K562 (cell line): ENCODE results near the gene CSNK1A1L. TPM values are rescaled to one million over a fixed set of nuclear protein-coding genes. Genes with fewer than 3 reads are reported as not detected.

Source experiments
- EGR1 ChIP-seq: fragments of 450-650 bp; conservative IDR thresholded peaks from 2 replicates; pipeline ENCODE4 v1.6.1; 2017; ENCODE audit warnings: mild to moderate bottlenecking
- GABPA ChIP-seq: fragments of 200-800 bp; sonication (Bioruptor generic); conservative IDR thresholded peaks from 2 replicates; pipeline ENCODE4 v1.6.1; 2016; ENCODE audit warnings: low read depth, missing genetic modification characterization, missing compliant biosample characterization
- NCOA2 ChIP-seq, 2 experiments: fragments of 450-650 bp; IDR thresholded peaks; 2 replicates each; pipeline ENCODE4 v1.6.1; 2018; ENCODE audit warnings: mild to moderate bottlenecking in 2 of 2, moderate library complexity in 1 of 2; ENCODE audit not compliant: partially characterized antibody in 2 of 2
- RBFOX2 ChIP-seq: fragments of 200-400 bp; formaldehyde crosslinking; IDR thresholded peaks from 2 replicates; pipeline ENCODE4 v1.6.1; 2017; ENCODE audit warnings: low read depth, mild to moderate bottlenecking, low read length, moderate library complexity
- RFX1 ChIP-seq: fragments of 450-650 bp; IDR thresholded peaks from 2 replicates; pipeline ENCODE4 v1.6.1; 2016; ENCODE audit warnings: mild to moderate bottlenecking, moderate library complexity
- TFAP4 ChIP-seq: sonication (generic); formaldehyde crosslinking; IDR thresholded peaks from 2 replicates; pipeline ENCODE4 v1.8.0; 2022; ENCODE audit warnings: missing genetic modification reagents, mild to moderate bottlenecking, moderate library complexity, borderline replicate concordance
- TRIM28 ChIP-seq: fragments of 450-650 bp; IDR thresholded peaks from 2 replicates; pipeline ENCODE4 v1.6.1; 2017
- ZKSCAN1 ChIP-seq: fragments of 150-350 bp; IDR thresholded peaks from 2 replicates; pipeline ENCODE4 v1.6.1; 2016; ENCODE audit warnings: low read depth, low read length
- polyA plus RNA-seq, 8 experiments: library from polyadenylated mRNA; depleted of rRNA in 4 of 8; stranded (reverse) in 5 of 8; unstranded in 3 of 8; fragments of >200 nt; fragmentation: Nextera tagmentation in 2 of 8; fragmentation: Illumina TruSeq in 1 of 8; extraction: Ambion mirVana in 2 of 8; extraction: Trizol in 1 of 8; gene quantifications; 2 replicates each; pipeline versions ENCODE4 v1.2.1 to v1.2.3, GENCODE V29; 2011 to 2014; ENCODE audit warnings: inconsistent platforms in 1 of 8, missing spikeins in 1 of 8
- total RNA-seq, 7 experiments: library from RNA; depleted of rRNA in 6 of 7; stranded (reverse); fragments of >200 nt in 6 of 7; fragmentation: Illumina TruSeq in 2 of 7; extraction: Trizol in 2 of 7; gene quantifications; 2 replicates each; pipeline versions ENCODE4 v1.2.1 to v1.2.3, GENCODE V29; 2011 to 2021; ENCODE audit warnings: low replicate concordance in 1 of 7
- TF ChIP-seq, protein P1 (sequence below): fragments of 450-650 bp; IDR thresholded peaks from 2 replicates; pipeline ENCODE4 v1.6.1; 2016; ENCODE audit warnings: borderline replicate concordance
- TF ChIP-seq, protein P2 (sequence below): sonication (generic); formaldehyde crosslinking; IDR thresholded peaks from 2 replicates; pipeline ENCODE4 v1.8.0; 2022; ENCODE audit warnings: mild to moderate bottlenecking, missing genetic modification reagents
- TF ChIP-seq, protein P3 (sequence below), 3 experiments: fragments of 200-800 bp in 1 of 3; fragments of 250-450 bp in 1 of 3; fragments of 450-650 bp in 1 of 3; sonication (Bioruptor Pico) in 1 of 3; sonication (Bioruptor generic) in 1 of 3; formaldehyde crosslinking in 1 of 3; IDR thresholded peaks; 2 replicates each; pipeline versions ENCODE4 v1.6.1 to v1.8.0; 2016 to 2022; ENCODE audit warnings: mild to moderate bottlenecking in 2 of 3, missing genetic modification characterization in 2 of 3, missing compliant biosample characterization in 1 of 3, moderate library complexity in 1 of 3
- TF ChIP-seq, protein P4 (sequence below): fragments of 250-450 bp; sonication (Bioruptor Pico); IDR thresholded peaks from 2 replicates; pipeline ENCODE4 v1.5.0; 2021
- TF ChIP-seq, protein P5 (sequence below): fragments of 250-450 bp; sonication (Bioruptor Pico); IDR thresholded peaks from 2 replicates; pipeline ENCODE4 v1.5.0; 2020; ENCODE audit warnings: mild to moderate bottlenecking

The CSNK1A1L gene
- total and polyA plus RNA-seq, 9 of the 15 experiments (the other 6 are each of a cell fraction or from before 2014, with no cell fraction given): not detected

DNA sequence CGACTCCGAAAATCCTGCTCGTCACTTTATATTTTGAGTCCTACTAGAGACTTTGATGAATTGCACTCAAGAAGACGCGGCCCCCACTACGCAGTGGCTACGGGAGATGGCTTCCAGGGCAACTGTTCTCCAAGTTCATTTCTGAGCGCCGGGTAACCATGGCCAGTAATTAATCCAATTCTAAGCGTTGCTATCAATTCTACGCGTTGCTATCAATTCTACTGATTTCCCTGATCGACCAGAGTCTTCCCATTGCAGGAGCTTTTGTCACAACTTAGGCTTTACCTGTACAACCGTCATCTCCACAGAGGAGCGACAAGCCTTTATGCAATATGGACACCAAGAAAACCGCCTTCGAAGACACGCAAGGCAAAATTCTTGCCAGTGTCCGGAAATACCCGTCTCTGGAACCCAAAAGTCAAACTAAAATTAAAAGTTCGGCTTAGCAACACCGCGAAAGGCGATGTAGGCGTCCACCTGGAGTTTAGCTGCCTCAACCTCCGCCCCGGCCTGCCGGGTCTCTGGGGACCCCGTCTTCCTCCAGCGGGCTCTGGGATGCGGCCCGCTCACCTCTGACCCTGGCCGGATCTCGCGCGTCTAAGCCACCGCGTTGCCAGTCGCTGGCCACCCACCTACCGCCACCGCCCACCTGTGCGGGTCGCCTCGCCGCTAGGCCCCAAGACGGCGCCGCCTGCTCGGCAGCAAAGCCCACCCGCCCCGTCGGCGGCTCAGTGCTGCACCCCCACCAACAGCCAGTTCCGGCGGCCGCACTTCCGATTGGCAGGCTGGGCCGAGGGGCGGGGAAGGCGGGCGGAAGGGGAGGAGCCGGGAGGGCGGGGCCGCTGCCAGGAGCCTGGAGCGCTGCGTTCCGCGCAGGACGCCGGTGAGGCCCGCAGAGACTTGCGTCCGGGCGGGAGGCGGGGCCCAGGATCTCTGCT, 46.3 kb downstream of the CSNK1A1L start, which contains the start of gene SUPT20H (continued):
- peak; percentile 63 for TF ChIP-seq EGR1
- peak; percentile 26; the same call in 1 of the 2 replicates for TF ChIP-seq RFX1
- TF ChIP-seq, protein P1, sequence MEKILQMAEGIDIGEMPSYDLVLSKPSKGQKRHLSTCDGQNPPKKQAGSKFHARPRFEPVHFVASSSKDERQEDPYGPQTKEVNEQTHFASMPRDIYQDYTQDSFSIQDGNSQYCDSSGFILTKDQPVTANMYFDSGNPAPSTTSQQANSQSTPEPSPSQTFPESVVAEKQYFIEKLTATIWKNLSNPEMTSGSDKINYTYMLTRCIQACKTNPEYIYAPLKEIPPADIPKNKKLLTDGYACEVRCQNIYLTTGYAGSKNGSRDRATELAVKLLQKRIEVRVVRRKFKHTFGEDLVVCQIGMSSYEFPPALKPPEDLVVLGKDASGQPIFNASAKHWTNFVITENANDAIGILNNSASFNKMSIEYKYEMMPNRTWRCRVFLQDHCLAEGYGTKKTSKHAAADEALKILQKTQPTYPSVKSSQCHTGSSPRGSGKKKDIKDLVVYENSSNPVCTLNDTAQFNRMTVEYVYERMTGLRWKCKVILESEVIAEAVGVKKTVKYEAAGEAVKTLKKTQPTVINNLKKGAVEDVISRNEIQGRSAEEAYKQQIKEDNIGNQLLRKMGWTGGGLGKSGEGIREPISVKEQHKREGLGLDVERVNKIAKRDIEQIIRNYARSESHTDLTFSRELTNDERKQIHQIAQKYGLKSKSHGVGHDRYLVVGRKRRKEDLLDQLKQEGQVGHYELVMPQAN: peak; percentile 28; the same call in 1 of the 2 replicates
- TF ChIP-seq TFAP4: peak; percentile 76
- TF ChIP-seq, protein P2, sequence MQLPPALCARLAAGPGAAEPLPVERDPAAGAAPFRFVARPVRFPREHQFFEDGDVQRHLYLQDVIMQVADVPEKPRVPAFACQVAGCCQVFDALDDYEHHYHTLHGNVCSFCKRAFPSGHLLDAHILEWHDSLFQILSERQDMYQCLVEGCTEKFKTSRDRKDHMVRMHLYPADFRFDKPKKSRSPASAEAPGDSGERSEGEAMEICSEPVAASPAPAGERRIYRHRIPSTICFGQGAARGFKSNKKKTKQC: peak; percentile 64; the same call in 1 of the 2 replicates
- TF ChIP-seq RBFOX2: peak; percentile 88
- TF ChIP-seq, protein P3, sequence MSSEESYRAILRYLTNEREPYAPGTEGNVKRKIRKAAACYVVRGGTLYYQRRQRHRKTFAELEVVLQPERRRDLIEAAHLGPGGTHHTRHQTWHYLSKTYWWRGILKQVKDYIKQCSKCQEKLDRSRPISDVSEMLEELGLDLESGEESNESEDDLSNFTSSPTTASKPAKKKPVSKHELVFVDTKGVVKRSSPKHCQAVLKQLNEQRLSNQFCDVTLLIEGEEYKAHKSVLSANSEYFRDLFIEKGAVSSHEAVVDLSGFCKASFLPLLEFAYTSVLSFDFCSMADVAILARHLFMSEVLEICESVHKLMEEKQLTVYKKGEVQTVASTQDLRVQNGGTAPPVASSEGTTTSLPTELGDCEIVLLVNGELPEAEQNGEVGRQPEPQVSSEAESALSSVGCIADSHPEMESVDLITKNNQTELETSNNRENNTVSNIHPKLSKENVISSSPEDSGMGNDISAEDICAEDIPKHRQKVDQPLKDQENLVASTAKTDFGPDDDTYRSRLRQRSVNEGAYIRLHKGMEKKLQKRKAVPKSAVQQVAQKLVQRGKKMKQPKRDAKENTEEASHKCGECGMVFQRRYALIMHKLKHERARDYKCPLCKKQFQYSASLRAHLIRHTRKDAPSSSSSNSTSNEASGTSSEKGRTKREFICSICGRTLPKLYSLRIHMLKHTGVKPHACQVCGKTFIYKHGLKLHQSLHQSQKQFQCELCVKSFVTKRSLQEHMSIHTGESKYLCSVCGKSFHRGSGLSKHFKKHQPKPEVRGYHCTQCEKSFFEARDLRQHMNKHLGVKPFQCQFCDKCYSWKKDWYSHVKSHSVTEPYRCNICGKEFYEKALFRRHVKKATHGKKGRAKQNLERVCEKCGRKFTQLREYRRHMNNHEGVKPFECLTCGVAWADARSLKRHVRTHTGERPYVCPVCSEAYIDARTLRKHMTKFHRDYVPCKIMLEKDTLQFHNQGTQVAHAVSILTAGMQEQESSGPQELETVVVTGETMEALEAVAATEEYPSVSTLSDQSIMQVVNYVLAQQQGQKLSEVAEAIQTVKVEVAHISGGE (CRISPR knock-in tag; IDR thresholded peaks at IDR 0.05): peak in 2 of 3 experiments; percentile 15 to 88; a peak in 3 of 6 replicates
- TF ChIP-seq GABPA (tag): peak; percentile 92
- no peak for TF ChIP-seq TRIM28
- TF ChIP-seq, protein P4, sequence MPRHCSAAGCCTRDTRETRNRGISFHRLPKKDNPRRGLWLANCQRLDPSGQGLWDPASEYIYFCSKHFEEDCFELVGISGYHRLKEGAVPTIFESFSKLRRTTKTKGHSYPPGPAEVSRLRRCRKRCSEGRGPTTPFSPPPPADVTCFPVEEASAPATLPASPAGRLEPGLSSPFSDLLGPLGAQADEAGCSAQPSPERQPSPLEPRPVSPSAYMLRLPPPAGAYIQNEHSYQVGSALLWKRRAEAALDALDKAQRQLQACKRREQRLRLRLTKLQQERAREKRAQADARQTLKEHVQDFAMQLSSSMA (CRISPR knock-in tag): 0 out of 2 replicates have a peak, but pooled peaks have one; percentile 29
- TF ChIP-seq ZKSCAN1: no peak
- TF ChIP-seq, protein P5, sequence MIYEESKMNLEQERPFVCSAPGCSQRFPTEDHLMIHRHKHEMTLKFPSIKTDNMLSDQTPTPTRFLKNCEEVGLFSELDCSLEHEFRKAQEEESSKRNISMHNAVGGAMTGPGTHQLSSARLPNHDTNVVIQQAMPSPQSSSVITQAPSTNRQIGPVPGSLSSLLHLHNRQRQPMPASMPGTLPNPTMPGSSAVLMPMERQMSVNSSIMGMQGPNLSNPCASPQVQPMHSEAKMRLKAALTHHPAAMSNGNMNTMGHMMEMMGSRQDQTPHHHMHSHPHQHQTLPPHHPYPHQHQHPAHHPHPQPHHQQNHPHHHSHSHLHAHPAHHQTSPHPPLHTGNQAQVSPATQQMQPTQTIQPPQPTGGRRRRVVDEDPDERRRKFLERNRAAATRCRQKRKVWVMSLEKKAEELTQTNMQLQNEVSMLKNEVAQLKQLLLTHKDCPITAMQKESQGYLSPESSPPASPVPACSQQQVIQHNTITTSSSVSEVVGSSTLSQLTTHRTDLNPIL: no peak
- no peak for TF ChIP-seq NCOA2 (IDR thresholded peaks at IDR 0.05; ENCODE audit: partially characterized antibody in 2 of 2)
